GM12891 (cell line): ENCODE measurements around the gene SH3BGRL2.

ENCODE experiments used
- DNase-seq: peaks from one replicate; pipeline ENCODE4 v3.0.0; 2011; ENCODE audit warnings: low spot score; ENCODE audit not compliant: insufficient read length
- FAIRE-seq: peaks from 2 replicates; lab custom pipeline; 2011; peaks lifted over from hg19 to GRCh38; lab: Jason Lieb, UNC
- PAX5 ChIP-seq: IDR thresholded peaks from 2 replicates; pipeline ENCODE4 v1.6.1; 2011; ENCODE audit warnings: low read length, moderate library complexity, mild to moderate bottlenecking; ENCODE audit not compliant: insufficient read depth, severe bottlenecking
- POLR2A ChIP-seq: IDR thresholded peaks from 2 replicates; pipeline ENCODE4 v1.6.1; 2011; ENCODE audit warnings: low read depth, low read length, control low read depth
- POLR2AphosphoS5 ChIP-seq: IDR thresholded peaks from 2 replicates; pipeline ENCODE4 v1.6.1; 2011; ENCODE audit warnings: low read depth, low read length, control low read depth
- POU2F2 ChIP-seq: IDR thresholded peaks from 2 replicates; pipeline ENCODE4 v1.6.1; 2011; ENCODE audit warnings: low read depth, mild to moderate bottlenecking, control low read depth, low read length, moderate library complexity
- SPI1 ChIP-seq: IDR thresholded peaks from 2 replicates; pipeline ENCODE4 v1.6.1; 2011; ENCODE audit warnings: low read depth, low read length, control low read depth
- TAF1 ChIP-seq: IDR thresholded peaks from 2 replicates; pipeline ENCODE4 v1.6.1; 2011; ENCODE audit warnings: low read depth, low read length, control low read depth

Gene SH3BGRL2

GRCh38 chr6:79694156-79694555, 63.0 kb downstream of the SH3BGRL2 start:
- DNase-seq (no peak), FAIRE-seq (no peak)
- TF ChIP-seq POLR2A (no peak), POU2F2 (no peak), PAX5 (no peak), TAF1 (no peak), SPI1 (no peak), POLR2AphosphoS5 (no peak)

GRCh38 chr6:79694623-79695343, 63.7 kb downstream of the SH3BGRL2 start:
- DNase-seq = no peak
- FAIRE-seq = no peak
- no peak for TF ChIP-seq SPI1
- TF ChIP-seq TAF1 = no peak
- TF ChIP-seq POLR2AphosphoS5 = no peak
- TF ChIP-seq POLR2A = no peak
- TF ChIP-seq POU2F2 = no peak
- no peak for TF ChIP-seq PAX5

- no peak for TF ChIP-seq POLR2A
- no peak for TF ChIP-seq POU2F2
- TF ChIP-seq POLR2AphosphoS5 = no peak
- no peak for TF ChIP-seq TAF1
- TF ChIP-seq PAX5 = no peak
- no peak for TF ChIP-seq SPI1
- FAIRE-seq (no peak), DNase-seq (no peak)
Measured at GRCh38 chr6:79697430-79697829, 66.3 kb downstream of the SH3BGRL2 start.

GRCh38 chr6:79699606-79700005, 68.5 kb downstream of the SH3BGRL2 start:
- TF ChIP-seq POU2F2 (no peak), POLR2AphosphoS5 (no peak), PAX5 (no peak), POLR2A (no peak), TAF1 (no peak)
- DNase-seq (no peak), FAIRE-seq (no peak)

GRCh38 chr6:79702691-79703090, 71.6 kb downstream of the SH3BGRL2 start:
- no peak for TF ChIP-seq TAF1
- no peak for TF ChIP-seq POLR2A
- TF ChIP-seq PAX5 = no peak
- TF ChIP-seq POLR2AphosphoS5 = no peak
- TF ChIP-seq POU2F2 = no peak
- TF ChIP-seq SPI1 = no peak
- no peak for FAIRE-seq
- no peak for DNase-seq

- FAIRE-seq (no peak), DNase-seq (no peak)
- TF ChIP-seq POU2F2 = no peak
- TF ChIP-seq TAF1 = no peak
- TF ChIP-seq SPI1 = no peak
- TF ChIP-seq PAX5 = no peak
- TF ChIP-seq POLR2AphosphoS5 = no peak
- no peak for TF ChIP-seq POLR2A
Measured at GRCh38 chr6:79704200-79704599, 73.1 kb downstream of the SH3BGRL2 start.

GRCh38 chr6:79705456-79705995, 74.4 kb downstream of the SH3BGRL2 start:
- FAIRE-seq (no peak), DNase-seq (no peak)
- no peak for TF ChIP-seq POLR2A
- no peak for TF ChIP-seq PAX5
- TF ChIP-seq SPI1 = no peak
- no peak for TF ChIP-seq POLR2AphosphoS5
- no peak for TF ChIP-seq TAF1
- no peak for TF ChIP-seq POU2F2

- FAIRE-seq = no peak
Measured at GRCh38 chr6:79706527-79706926, 75.4 kb downstream of the SH3BGRL2 start.

GRCh38 chr6:79707621-79708020, 76.5 kb downstream of the SH3BGRL2 start:
- TF ChIP-seq PAX5 = no peak
- TF ChIP-seq POLR2A = no peak
- TF ChIP-seq POLR2AphosphoS5 = no peak
- no peak for TF ChIP-seq SPI1
- no peak for TF ChIP-seq POU2F2
- TF ChIP-seq TAF1 = no peak
- DNase-seq (no peak), FAIRE-seq (no peak)

More at GRCh38 chr6:79706527-79706926, 75.4 kb downstream of the SH3BGRL2 start:
- no peak for DNase-seq
- TF ChIP-seq POLR2A (no peak), POU2F2 (no peak), TAF1 (no peak), PAX5 (no peak)

GRCh38 chr6:79708095-79708791, 77.1 kb downstream of the SH3BGRL2 start:
- FAIRE-seq (no peak), DNase-seq (no peak)
- TF ChIP-seq POLR2AphosphoS5 = no peak
- TF ChIP-seq POU2F2 = no peak
- no peak for TF ChIP-seq PAX5
- no peak for TF ChIP-seq TAF1
- TF ChIP-seq SPI1 = no peak
- no peak for TF ChIP-seq POLR2A

GRCh38 chr6:79710127-79710526, 79.0 kb downstream of the SH3BGRL2 start:
- DNase-seq = no peak
- no peak for TF ChIP-seq POLR2A
- TF ChIP-seq TAF1 = no peak
- no peak for TF ChIP-seq POLR2AphosphoS5
- TF ChIP-seq PAX5 = no peak
- no peak for TF ChIP-seq POU2F2
- no peak for TF ChIP-seq SPI1
- no peak for FAIRE-seq
